ENCODE data around the gene MAPKAPK2. TPM values are rescaled to one million over a fixed set of nuclear protein-coding genes. Genes with fewer than 3 reads are reported as not detected.
A peak's percentile ranks its signal among the peaks of the same experiment; 100 is the strongest.
"Not testable (repeated sequence)": the region's sequence is repeated elsewhere in the genome, so short reads cannot be mapped to it uniquely, and the experiment has no call there.

The MAPKAPK2 gene
- total RNA-seq, 1 experiment from 2014 or later, result 54.9 TPM

DNA sequence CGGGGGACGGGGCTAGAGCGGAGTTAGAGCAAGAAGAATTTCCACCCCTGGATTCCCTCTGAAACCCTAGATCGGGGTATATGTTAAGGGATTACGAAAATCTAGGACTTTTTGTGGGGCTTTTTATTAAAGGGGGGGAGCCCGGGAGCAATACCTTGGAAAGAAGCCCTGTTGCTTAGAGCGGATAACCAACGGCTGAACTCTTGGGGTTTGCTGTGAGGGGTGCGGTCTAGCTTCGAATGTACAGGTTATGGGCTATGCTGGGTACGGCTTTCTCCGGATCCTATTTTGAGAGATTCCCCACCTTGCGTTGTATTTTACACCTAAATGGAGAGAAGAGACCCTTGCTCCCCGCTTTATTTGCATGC is 48.7 kb upstream of the MAPKAPK2 start:
- POLR2A ChIA-PET, result interaction anchor here (1.0 to 1.9 kb wide), 6 partner anchors 10 to 346 kb away, joined by 3 to 15 read pairs (median 6); partner anchors contain the start of gene EIF2D
- CTCF ChIA-PET, result interaction anchor here (0.7 to 13.9 kb wide), 13 partner anchors 15 to 397 kb away, joined by 3 to 659 read pairs (median 7); partner anchors contain the start of genes C1orf116 and EIF2D
- Mint-ChIP-seq H3K27me3 (ENCODE audit: low read depth) (no peaks in the 10 kb centered on the region; the same call in 1 of the 2 replicates), H3K36me3 (no peaks in the 10 kb centered on the region), H3K27ac (no peak overlapping the region), H3K4me3 (peak overlapping the region; percentile 76), H3K9me3 (no peaks in the 10 kb centered on the region), H3K4me1 (peaks cover 34% of the 10 kb centered on the region)
- TF ChIP-seq MYBL2 (CRISPR knock-in tag; IDR thresholded peaks at IDR 0.05), result no peak
- peak; percentile 2 for ATAC-seq
- no peak for DNase-seq (ENCODE audit: low spot score)

DNA sequence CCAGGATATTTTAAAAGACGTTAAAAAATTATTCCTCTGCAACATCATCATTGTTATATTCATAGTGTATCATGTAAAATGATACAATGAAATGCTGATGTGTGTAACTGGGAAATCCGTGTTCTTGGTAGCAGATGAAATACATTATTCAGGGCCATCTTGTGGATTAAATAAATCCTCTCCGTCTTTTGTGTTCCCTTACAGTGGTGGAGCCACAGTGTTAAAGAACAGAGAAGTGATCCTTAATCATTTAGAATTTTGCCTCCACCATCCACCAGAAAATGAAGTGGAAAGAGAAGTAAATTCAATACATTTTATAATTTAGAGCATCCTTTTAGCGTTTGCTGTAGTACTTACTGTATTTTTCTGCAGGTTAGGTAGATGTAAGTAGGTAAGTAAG is 48.0 kb upstream of the MAPKAPK2 start:
- POLR2A ChIA-PET, result interaction anchor here (1.5 to 1.9 kb wide), 2 partner anchors 22 to 25 kb away, joined by 9 to 15 read pairs; partner anchors contain the start of gene EIF2D
- H3K4me3 Mint-ChIP-seq, result peak overlapping the region; percentile 76

DNA sequence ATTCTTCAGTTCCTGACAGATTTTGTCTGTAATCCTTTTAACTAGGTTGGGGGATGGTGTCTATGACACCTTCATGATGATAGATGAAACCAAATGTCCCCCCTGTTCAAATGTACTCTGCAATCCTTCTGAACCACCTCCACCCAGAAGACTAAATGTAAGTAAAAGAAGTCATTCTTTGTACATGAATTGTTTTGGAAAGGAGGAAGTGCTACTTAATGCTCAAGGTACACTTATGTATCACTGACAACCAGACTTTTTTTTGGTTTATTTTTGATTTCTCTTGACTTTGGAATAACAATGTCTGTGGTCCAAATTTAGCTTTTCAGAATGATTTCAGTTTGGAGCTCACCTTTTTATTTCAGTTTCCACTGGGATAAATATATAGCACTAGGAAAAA is 47.1 kb upstream of the MAPKAPK2 start:
- no peak for ATAC-seq
- no peak for TF ChIP-seq FOXK1 (CRISPR knock-in tag; IDR thresholded peaks at IDR 0.05)
- TF ChIP-seq, protein P1, sequence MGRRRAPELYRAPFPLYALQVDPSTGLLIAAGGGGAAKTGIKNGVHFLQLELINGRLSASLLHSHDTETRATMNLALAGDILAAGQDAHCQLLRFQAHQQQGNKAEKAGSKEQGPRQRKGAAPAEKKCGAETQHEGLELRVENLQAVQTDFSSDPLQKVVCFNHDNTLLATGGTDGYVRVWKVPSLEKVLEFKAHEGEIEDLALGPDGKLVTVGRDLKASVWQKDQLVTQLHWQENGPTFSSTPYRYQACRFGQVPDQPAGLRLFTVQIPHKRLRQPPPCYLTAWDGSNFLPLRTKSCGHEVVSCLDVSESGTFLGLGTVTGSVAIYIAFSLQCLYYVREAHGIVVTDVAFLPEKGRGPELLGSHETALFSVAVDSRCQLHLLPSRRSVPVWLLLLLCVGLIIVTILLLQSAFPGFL (CRISPR knock-in tag; IDR thresholded peaks at IDR 0.05; ENCODE audit: borderline replicate concordance), result no peak
- no peak for TF ChIP-seq NFE2L1 (CRISPR knock-in tag; IDR thresholded peaks at IDR 0.05)
- TF ChIP-seq, protein P2, sequence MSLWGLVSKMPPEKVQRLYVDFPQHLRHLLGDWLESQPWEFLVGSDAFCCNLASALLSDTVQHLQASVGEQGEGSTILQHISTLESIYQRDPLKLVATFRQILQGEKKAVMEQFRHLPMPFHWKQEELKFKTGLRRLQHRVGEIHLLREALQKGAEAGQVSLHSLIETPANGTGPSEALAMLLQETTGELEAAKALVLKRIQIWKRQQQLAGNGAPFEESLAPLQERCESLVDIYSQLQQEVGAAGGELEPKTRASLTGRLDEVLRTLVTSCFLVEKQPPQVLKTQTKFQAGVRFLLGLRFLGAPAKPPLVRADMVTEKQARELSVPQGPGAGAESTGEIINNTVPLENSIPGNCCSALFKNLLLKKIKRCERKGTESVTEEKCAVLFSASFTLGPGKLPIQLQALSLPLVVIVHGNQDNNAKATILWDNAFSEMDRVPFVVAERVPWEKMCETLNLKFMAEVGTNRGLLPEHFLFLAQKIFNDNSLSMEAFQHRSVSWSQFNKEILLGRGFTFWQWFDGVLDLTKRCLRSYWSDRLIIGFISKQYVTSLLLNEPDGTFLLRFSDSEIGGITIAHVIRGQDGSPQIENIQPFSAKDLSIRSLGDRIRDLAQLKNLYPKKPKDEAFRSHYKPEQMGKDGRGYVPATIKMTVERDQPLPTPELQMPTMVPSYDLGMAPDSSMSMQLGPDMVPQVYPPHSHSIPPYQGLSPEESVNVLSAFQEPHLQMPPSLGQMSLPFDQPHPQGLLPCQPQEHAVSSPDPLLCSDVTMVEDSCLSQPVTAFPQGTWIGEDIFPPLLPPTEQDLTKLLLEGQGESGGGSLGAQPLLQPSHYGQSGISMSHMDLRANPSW (CRISPR knock-in tag; conservative IDR thresholded peaks at IDR 0.05; ENCODE audit: low read depth), result no peak
- TF ChIP-seq, protein P3, sequence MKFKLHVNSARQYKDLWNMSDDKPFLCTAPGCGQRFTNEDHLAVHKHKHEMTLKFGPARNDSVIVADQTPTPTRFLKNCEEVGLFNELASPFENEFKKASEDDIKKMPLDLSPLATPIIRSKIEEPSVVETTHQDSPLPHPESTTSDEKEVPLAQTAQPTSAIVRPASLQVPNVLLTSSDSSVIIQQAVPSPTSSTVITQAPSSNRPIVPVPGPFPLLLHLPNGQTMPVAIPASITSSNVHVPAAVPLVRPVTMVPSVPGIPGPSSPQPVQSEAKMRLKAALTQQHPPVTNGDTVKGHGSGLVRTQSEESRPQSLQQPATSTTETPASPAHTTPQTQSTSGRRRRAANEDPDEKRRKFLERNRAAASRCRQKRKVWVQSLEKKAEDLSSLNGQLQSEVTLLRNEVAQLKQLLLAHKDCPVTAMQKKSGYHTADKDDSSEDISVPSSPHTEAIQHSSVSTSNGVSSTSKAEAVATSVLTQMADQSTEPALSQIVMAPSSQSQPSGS (CRISPR knock-in tag; IDR thresholded peaks at IDR 0.05; ENCODE audit: borderline replicate concordance, low read depth), result no peak
- Mint-ChIP-seq H3K9me3 (no peaks in the 10 kb centered on the region), H3K27ac (no peak overlapping the region), H3K27me3 (ENCODE audit: low read depth) (no peaks in the 10 kb centered on the region; the same call in 1 of the 2 replicates), H3K4me3 (no peak overlapping the region), H3K36me3 (no peaks in the 10 kb centered on the region), H3K4me1 (peaks cover 32% of the 10 kb centered on the region)
- DNase-seq (ENCODE audit: low spot score), result no peak
- ChIA-PET POLR2A (no interaction called here), CTCF (interaction anchor here (0.7 to 13.9 kb wide), 3 partner anchors 25 to 158 kb away, joined by 3 to 659 read pairs (median 4); partner anchors contain the start of gene EIF2D)

More for the DNA sequence above, 48.0 kb upstream of the MAPKAPK2 start:
- peaks cover 32% of the 10 kb centered on the region for H3K4me1 Mint-ChIP-seq
- no peak for TF ChIP-seq NR1H2 (CRISPR knock-in tag; IDR thresholded peaks at IDR 0.05)
- no peak for DNase-seq (ENCODE audit: low spot score)
- ATAC-seq, result no peak
- H3K27ac Mint-ChIP-seq, result no peak overlapping the region
- no peaks in the 10 kb centered on the region for H3K36me3 Mint-ChIP-seq
- CTCF ChIA-PET, result interaction anchor here (1.4 to 13.9 kb wide), 2 partner anchors 24 to 28 kb away, joined by 4 to 659 read pairs; partner anchors contain the start of gene EIF2D
- no peaks in the 10 kb centered on the region for H3K9me3 Mint-ChIP-seq
- H3K27me3 Mint-ChIP-seq (ENCODE audit: low read depth), result no peaks in the 10 kb centered on the region; the same call in 1 of the 2 replicates

DNA sequence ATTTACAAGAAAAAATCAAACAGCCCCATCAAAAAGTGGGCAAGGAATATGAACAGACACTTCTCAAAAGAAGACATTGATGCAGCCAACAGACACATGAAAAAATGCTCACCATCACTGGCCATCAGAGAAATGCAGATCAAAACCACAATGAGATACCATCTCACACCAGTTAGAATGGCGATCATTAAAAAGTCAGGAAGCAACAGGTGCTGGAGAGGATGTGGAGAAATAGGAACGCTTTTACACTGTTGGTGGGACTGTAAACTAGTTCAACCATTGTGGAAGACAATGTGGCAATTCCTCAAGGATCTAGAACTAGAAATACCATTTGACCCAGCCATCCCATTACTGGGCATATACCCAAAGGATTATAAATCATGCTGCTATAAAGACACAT is 42.6 kb upstream of the MAPKAPK2 start:
- H3K4me1 Mint-ChIP-seq, result peaks cover 15% of the 10 kb centered on the region
- ATAC-seq; POLR2A ChIA-PET; CTCF ChIA-PET; H3K27ac Mint-ChIP-seq; DNase-seq (ENCODE audit: low spot score); H3K4me3 Mint-ChIP-seq; H3K36me3 Mint-ChIP-seq; H3K9me3 Mint-ChIP-seq; H3K27me3 Mint-ChIP-seq (ENCODE audit: low read depth): not testable (repeated sequence)

DNA sequence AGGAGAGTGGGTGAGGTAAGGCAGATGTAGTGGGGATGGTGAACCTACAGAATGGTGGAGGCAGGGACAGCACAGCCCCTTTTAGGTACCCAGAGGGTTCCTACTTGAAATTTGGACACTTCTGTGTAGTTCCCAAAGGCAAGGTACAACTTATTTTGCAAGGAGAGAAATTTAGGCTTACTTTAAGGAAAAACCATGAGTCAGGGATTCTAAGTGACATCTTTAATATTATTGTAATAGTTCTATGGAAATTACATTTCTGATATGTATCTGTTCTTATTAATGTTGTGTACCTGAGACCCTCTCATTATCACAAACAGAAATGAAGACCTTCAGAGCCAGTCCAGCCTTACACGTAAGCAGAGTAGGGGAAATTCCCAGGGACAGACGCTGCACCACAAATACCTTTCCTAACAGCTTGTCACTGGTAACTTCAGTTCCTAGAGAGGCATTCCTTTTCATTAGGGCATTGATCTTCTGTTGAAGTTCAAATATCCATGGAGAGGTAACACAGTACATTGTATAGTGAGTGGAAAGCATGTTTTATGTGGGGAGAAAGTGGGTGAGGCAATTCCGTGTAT is 41.5 kb upstream of the MAPKAPK2 start:
- ATAC-seq (no peak), DNase-seq (ENCODE audit: low spot score) (no peak)
- H3K27me3 Mint-ChIP-seq (ENCODE audit: low read depth), result no peaks in the 10 kb centered on the region
- peaks cover 13% of the 10 kb centered on the region for H3K36me3 Mint-ChIP-seq
- no peaks in the 10 kb centered on the region for H3K9me3 Mint-ChIP-seq
- H3K4me1 Mint-ChIP-seq, result peaks cover 13% of the 10 kb centered on the region
- H3K4me3 Mint-ChIP-seq, result no peak overlapping the region
- CTCF ChIA-PET, result interaction anchor here (0.6 to 0.9 kb wide), 2 partner anchors 11 to 21 kb away, joined by 3 read pairs; no protein-coding TSS in a partner anchor
- POLR2A ChIA-PET, result no interaction called here
- H3K27ac Mint-ChIP-seq, result no peak overlapping the region
- TF ChIP-seq NFYB (CRISPR knock-in tag; conservative IDR thresholded peaks at IDR 0.05; ENCODE audit: low read depth) (no peak), SMAD3 (CRISPR knock-in tag; IDR thresholded peaks at IDR 0.05; ENCODE audit: borderline replicate concordance) (no peak), ZBTB21 (CRISPR knock-in tag; IDR thresholded peaks at IDR 0.05; ENCODE audit: borderline replicate concordance) (no peak), NFATC4 (CRISPR knock-in tag; IDR thresholded peaks at IDR 0.05) (no peak), FOXJ3 (CRISPR knock-in tag; IDR thresholded peaks at IDR 0.05; ENCODE audit: borderline replicate concordance) (no peak), ZNF671 (CRISPR knock-in tag; IDR thresholded peaks at IDR 0.05) (no peak), ETV6 (CRISPR knock-in tag; IDR thresholded peaks at IDR 0.05) (no peak), NFE2L1 (CRISPR knock-in tag; IDR thresholded peaks at IDR 0.05) (no peak)
- TF ChIP-seq, protein P4, sequence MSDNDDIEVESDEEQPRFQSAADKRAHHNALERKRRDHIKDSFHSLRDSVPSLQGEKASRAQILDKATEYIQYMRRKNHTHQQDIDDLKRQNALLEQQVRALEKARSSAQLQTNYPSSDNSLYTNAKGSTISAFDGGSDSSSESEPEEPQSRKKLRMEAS (CRISPR knock-in tag; IDR thresholded peaks at IDR 0.05), result no peak
- TF ChIP-seq, protein P5, sequence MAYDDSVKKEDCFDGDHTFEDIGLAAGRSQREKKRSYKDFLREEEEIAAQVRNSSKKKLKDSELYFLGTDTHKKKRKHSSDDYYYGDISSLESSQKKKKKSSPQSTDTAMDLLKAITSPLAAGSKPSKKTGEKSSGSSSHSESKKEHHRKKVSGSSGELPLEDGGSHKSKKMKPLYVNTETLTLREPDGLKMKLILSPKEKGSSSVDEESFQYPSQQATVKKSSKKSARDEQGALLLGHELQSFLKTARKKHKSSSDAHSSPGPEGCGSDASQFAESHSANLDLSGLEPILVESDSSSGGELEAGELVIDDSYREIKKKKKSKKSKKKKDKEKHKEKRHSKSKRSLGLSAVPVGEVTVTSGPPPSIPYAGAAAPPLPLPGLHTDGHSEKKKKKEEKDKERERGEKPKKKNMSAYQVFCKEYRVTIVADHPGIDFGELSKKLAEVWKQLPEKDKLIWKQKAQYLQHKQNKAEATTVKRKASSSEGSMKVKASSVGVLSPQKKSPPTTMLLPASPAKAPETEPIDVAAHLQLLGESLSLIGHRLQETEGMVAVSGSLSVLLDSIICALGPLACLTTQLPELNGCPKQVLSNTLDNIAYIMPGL (CRISPR knock-in tag; IDR thresholded peaks at IDR 0.05), result no peak
- TF ChIP-seq, protein P1 (CRISPR knock-in tag; IDR thresholded peaks at IDR 0.05; ENCODE audit: borderline replicate concordance), result no peak
